ENCODE results near the gene FAM107A.

- TF ChIP-seq CTCF (IDR thresholded peaks at IDR 0.05; ENCODE audit: low read depth, low read length) (no peak), EZH2phosphoT487 (IDR thresholded peaks at IDR 0.05; ENCODE audit: low read depth) (no peak)
Observed at GRCh38 chr3:58588030-58588614, 10.9 kb upstream of the FAM107A start.

All from OCI-LY3 (cell line).